DMS53 treated with DMSO at 0.1 percent for 48 hours (cell line): ENCODE data around the gene KATNB1.

Experiments
- DNase-seq: peaks from one replicate; lab custom pipeline; 2025; ENCODE audit not compliant: unreplicated experiment; lab: John Stamatoyannopoulos, UW

The KATNB1 gene

GRCh38 chr16:57735755-57736418 lies at the start of gene KATNB1:
TSS of gene KATNB1 (plus strand) at chr16:57735770. CDS start at chr16:57737244, 1,474 bp downstream.
- peak; percentile 30 for DNase-seq

DNA sequence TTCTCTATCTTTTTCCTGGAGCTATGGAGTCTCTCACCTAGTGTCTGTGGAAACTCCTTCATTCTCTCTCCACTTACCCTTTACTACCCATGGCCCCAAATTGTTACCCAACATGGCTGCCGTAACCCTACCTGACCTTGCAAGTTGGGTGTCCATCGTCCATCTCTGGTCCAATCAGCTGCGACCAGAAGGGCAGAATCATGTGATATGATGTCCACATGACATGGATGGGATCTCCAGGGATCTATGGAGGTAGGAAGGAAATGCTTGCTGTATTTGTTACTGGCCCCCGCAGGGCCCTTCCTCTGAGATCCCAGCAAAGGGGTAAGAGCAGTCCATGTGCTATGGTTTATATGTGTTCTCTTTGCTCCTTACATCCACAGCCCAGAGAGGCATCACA lies 49.0 kb upstream of the KATNB1 start:
- DNase-seq: no peak

- DNase-seq: no peak
Measured at GRCh38 chr16:57687363-57687929, 48.1 kb upstream of the KATNB1 start.

- DNase-seq: no peak
Measured at GRCh38 chr16:57688487-57688986, 47.0 kb upstream of the KATNB1 start.

- DNase-seq: no peak
Measured at GRCh38 chr16:57688987-57689761, 46.4 kb upstream of the KATNB1 start.

DNA sequence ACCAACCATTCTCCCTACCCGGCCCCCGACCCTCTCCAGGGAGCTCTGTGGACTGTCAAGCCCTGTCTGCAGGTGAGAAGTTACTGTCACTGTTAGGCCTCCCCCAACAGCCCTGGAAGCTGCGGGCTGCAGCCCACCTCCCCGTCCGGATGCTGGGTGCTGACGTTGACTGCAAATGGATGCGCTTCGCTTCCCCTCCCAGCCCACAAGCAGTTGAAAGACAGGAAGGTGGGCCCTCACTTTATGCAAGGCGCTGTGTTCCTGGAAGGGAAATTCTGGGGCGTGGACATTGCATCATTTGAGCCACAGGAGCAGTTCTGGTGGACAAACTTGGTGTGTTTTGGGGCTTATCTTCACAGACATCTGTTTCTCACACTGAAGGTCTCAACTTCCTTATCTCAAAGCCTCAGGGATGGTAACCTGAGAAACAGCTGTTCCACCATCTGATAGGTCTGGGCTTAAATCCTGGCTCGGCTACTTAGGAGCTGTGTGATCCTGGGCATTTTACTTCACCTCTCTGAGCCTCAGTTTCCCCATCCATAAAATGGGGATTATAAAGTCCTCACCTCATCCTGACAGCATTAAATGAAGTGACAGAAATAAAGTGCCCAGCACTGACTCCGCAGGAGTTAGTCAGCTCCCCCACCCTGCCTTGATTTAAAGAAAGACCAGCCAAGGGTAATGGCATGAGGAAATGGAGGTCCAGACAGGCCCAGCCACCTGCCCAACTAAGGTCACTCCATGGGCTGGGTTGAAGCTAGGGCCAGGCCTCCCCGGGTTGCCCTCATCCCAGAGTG lies 45.6 kb upstream of the KATNB1 start:
- no peak for DNase-seq

DNA sequence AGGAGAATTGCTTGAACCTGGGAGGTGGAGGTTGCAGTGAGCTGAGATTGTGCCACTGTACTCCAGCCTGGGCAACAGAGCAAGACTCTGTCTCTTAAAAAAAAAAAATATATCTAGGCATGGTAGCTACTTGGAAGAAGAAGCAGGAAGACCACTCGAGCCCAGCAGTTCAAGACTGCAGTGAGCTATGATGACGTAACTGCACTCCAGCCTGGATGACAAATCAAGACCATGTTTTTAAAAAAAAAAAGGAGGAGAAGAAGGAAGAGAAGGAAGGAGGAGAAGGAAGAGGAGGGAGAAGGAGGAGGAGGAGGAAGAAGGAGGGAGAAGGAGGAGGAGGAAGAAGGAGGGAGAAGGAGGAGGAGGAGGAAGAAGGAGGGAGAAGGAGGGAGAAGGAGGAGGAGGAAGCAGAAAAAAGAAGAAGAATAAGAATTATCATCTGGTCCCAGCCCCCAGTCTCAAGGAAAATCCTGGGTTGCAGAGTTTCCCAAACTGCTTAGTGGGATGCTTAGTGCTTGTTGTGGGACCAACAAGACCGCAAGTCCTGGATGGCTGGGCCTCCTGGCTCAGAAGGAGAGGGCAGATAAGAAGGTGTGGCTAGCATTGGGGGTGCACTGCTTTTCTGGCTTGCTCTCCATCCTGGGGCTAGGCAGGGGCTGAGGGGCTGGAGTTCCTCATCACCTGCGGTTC lies 44.6 kb upstream of the KATNB1 start:
- no peak for DNase-seq

DNA sequence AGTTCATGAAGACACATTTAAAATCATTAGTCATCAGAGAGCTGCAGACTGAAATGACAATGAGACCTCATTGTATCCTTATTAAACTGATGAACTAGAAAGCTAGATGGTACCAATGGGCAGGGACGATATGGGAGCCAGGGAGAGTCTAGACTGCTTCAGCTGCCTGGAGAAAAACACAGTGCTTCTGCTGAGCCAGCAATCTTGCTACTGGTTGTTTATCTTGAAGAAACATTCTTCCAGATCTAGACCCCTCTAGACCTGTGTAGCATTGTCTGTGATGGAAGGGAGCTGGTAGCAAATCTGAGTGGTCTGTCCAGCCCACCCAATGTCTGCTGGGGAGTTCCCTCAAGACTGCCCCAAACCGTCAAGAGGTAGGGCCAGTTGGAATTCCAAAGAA lies 42.9 kb upstream of the KATNB1 start:
- DNase-seq: no peak

GRCh38 chr16:57693550-57693949 lies 42.0 kb upstream of the KATNB1 start:
- DNase-seq: no peak

GRCh38 chr16:57694231-57694724 lies 41.3 kb upstream of the KATNB1 start:
- DNase-seq: no peak

- peak; percentile 44 for DNase-seq
Measured at GRCh38 chr16:57694725-57695679, 40.6 kb upstream of the KATNB1 start, which contains the start of gene DRC7. TSS of gene DRC7 (plus strand) at chr16:57694806. CDS start at chr16:57697950, 3,144 bp downstream.

- no peak for DNase-seq
Measured at GRCh38 chr16:57695680-57696069, 39.9 kb upstream of the KATNB1 start.

- no peak for DNase-seq
Measured at GRCh38 chr16:57696240-57696639, 39.3 kb upstream of the KATNB1 start.

- no peak for DNase-seq
Measured at GRCh38 chr16:57697896-57698537, 37.6 kb upstream of the KATNB1 start.

GRCh38 chr16:57698812-57699405 lies 36.7 kb upstream of the KATNB1 start:
- DNase-seq: no peak

- DNase-seq: no peak
Measured at GRCh38 chr16:57699481-57699880, 36.1 kb upstream of the KATNB1 start.

DNA sequence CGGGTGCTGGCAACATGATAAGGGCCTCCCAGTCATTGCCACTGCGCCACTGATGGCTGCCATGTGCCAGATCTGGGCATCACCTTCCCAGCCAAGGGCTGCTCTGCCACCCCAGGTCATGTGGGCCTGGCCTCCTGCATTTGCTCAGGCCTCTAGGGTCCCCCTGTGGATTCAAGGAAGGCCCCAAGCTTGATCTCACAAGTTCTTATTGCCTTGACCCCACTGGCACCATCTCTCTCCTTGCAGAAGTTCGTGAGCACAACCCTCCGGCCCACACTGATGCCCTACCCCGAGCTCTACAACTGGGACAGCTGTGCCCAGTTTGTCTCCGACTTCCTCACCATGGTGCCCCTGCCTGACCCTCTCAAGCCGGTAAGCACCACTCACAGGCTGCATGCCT lies 35.7 kb upstream of the KATNB1 start:
- no peak for DNase-seq

GRCh38 chr16:57700781-57701551 lies 34.6 kb upstream of the KATNB1 start:
- DNase-seq: no peak
